ENCODE measurements around the gene CETN1.

CETN1 gene

GRCh38 chr18:549967-550366, 30.2 kb upstream of the CETN1 start:
- no peak for DNase-seq (ENCODE audit: low read depth)
- H3K4me3 ChIP-seq (ENCODE audit: low read depth, low read length), result no peak overlapping the region
- TF ChIP-seq CTCF (IDR thresholded peaks at IDR 0.05; ENCODE audit: low read depth, low read length) (no peak), POLR2A (IDR thresholded peaks at IDR 0.05; ENCODE audit: extremely low read depth, insufficient read length) (no peak), MAX (IDR thresholded peaks at IDR 0.05; ENCODE audit: low read depth, low read length) (no peak), MYC (IDR thresholded peaks at IDR 0.05; ENCODE audit: low read depth, low read length) (no peak)

GRCh38 chr18:551404-552061, 28.6 kb upstream of the CETN1 start:
- TF ChIP-seq MAX (IDR thresholded peaks at IDR 0.05; ENCODE audit: low read depth, low read length) (no peak), CTCF (IDR thresholded peaks at IDR 0.05; ENCODE audit: low read depth, low read length) (no peak), POLR2A (IDR thresholded peaks at IDR 0.05; ENCODE audit: extremely low read depth, insufficient read length) (no peak), MYC (IDR thresholded peaks at IDR 0.05; ENCODE audit: low read depth, low read length) (no peak)

GRCh38 chr18:555705-556457, 24.3 kb upstream of the CETN1 start:
- no peak overlapping the region for H3K4me3 ChIP-seq (ENCODE audit: low read depth, low read length)
- no peak for TF ChIP-seq CTCF (IDR thresholded peaks at IDR 0.05; ENCODE audit: low read depth, low read length)
- no peak for TF ChIP-seq MAX (IDR thresholded peaks at IDR 0.05; ENCODE audit: low read depth, low read length)
- no peak for TF ChIP-seq MYC (IDR thresholded peaks at IDR 0.05; ENCODE audit: low read depth, low read length)
- no peak for TF ChIP-seq POLR2A (IDR thresholded peaks at IDR 0.05; ENCODE audit: extremely low read depth, insufficient read length)
- DNase-seq (ENCODE audit: low read depth), result no peak

More at GRCh38 chr18:551404-552061, 28.6 kb upstream of the CETN1 start:
- DNase-seq (ENCODE audit: low read depth), result no peak
- H3K4me3 ChIP-seq (ENCODE audit: low read depth, low read length), result no peak overlapping the region

GRCh38 chr18:564708-565561, 15.2 kb upstream of the CETN1 start:
- no peak overlapping the region for H3K4me3 ChIP-seq (ENCODE audit: low read depth, low read length)
- TF ChIP-seq MYC (IDR thresholded peaks at IDR 0.05; ENCODE audit: low read depth, low read length) (no peak), POLR2A (IDR thresholded peaks at IDR 0.05; ENCODE audit: extremely low read depth, insufficient read length) (no peak), CTCF (IDR thresholded peaks at IDR 0.05; ENCODE audit: low read depth, low read length) (no peak), MAX (IDR thresholded peaks at IDR 0.05; ENCODE audit: low read depth, low read length) (no peak)
- no peak for DNase-seq (ENCODE audit: low read depth)

GRCh38 chr18:565562-566061, 14.6 kb upstream of the CETN1 start:
- H3K4me3 ChIP-seq (ENCODE audit: low read depth, low read length), result no peak overlapping the region
- TF ChIP-seq CTCF (IDR thresholded peaks at IDR 0.05; ENCODE audit: low read depth, low read length) (no peak), MYC (IDR thresholded peaks at IDR 0.05; ENCODE audit: low read depth, low read length) (no peak), MAX (IDR thresholded peaks at IDR 0.05; ENCODE audit: low read depth, low read length) (no peak), POLR2A (IDR thresholded peaks at IDR 0.05; ENCODE audit: extremely low read depth, insufficient read length) (no peak)
- no peak for DNase-seq (ENCODE audit: low read depth)
